ENCODE measurements around the gene KLRC3.
"Not testable (repeated sequence)": the region's sequence is repeated elsewhere in the genome, so short reads cannot be mapped to it uniquely, and the experiment has no call there.

KLRC3 gene

GRCh38 chr12:10368206-10369171 is 51.9 kb downstream of the KLRC3 start:
- Mint-ChIP-seq H3K36me3 (peaks cover 2% of the 10 kb centered on the region), H3K9me3 (peaks cover 7% of the 10 kb centered on the region), H3K4me3 (no peak overlapping the region), H3K4me1 (peaks cover 16% of the 10 kb centered on the region), H3K27me3 (peaks cover 10% of the 10 kb centered on the region), H3K27ac (peak overlapping the region; percentile 31)
- DNase-seq: no peak
- CTCF ChIA-PET: no interaction called here

- not testable (repeated sequence) for DNase-seq, H3K27ac Mint-ChIP-seq, H3K9me3 Mint-ChIP-seq, H3K36me3 Mint-ChIP-seq, H3K4me3 Mint-ChIP-seq
- Mint-ChIP-seq H3K4me1 (peaks cover 12% of the 10 kb centered on the region), H3K27me3 (peaks cover 10% of the 10 kb centered on the region)
- CTCF ChIA-PET: interaction anchor here (1.6 kb wide), 1 partner anchor 30 kb away, joined by 4 read pairs; no protein-coding TSS in a partner anchor
These were observed 52.7 kb downstream of the KLRC3 start for GRCh38 chr12:10367714-10368113.

GRCh38 chr12:10366875-10367274 is 53.5 kb downstream of the KLRC3 start:
- Mint-ChIP-seq H3K27ac (no peak overlapping the region), H3K4me1 (peaks cover 4% of the 10 kb centered on the region)

GRCh38 chr12:10365696-10366405 is 54.5 kb downstream of the KLRC3 start:
- Mint-ChIP-seq H3K36me3 (peaks cover 2% of the 10 kb centered on the region), H3K27me3 (peaks cover 14% of the 10 kb centered on the region), H3K4me1 (peaks cover 3% of the 10 kb centered on the region), H3K9me3 (peaks cover 7% of the 10 kb centered on the region), H3K4me3 (no peak overlapping the region), H3K27ac (no peak overlapping the region)
- CTCF ChIA-PET: interaction anchor here (1.6 to 1.8 kb wide), 2 partner anchors 25 to 32 kb away, joined by 4 read pairs; no protein-coding TSS in a partner anchor
- DNase-seq: no peak

More at GRCh38 chr12:10366875-10367274, 53.5 kb downstream of the KLRC3 start:
- H3K4me3 Mint-ChIP-seq: no peak overlapping the region
- H3K27me3 Mint-ChIP-seq: peaks cover 10% of the 10 kb centered on the region
- peaks cover 2% of the 10 kb centered on the region for H3K36me3 Mint-ChIP-seq
- peaks cover 7% of the 10 kb centered on the region for H3K9me3 Mint-ChIP-seq
- no peak for DNase-seq
- CTCF ChIA-PET: interaction anchor here (1.6 kb wide), 1 partner anchor 31 kb away, joined by 4 read pairs; no protein-coding TSS in a partner anchor

- peaks cover 7% of the 10 kb centered on the region for H3K9me3 Mint-ChIP-seq
- peaks cover 2% of the 10 kb centered on the region for H3K36me3 Mint-ChIP-seq
- no peak overlapping the region for H3K4me3 Mint-ChIP-seq
- H3K27me3 Mint-ChIP-seq: peaks cover 12% of the 10 kb centered on the region
- peaks cover 3% of the 10 kb centered on the region for H3K4me1 Mint-ChIP-seq
- H3K27ac Mint-ChIP-seq: no peak overlapping the region
- CTCF ChIA-PET: interaction anchor here (1.8 kb wide), 1 partner anchor 26 kb away, joined by 4 read pairs; no protein-coding TSS in a partner anchor
- DNase-seq: peak; percentile 80
These were observed 55.4 kb downstream of the KLRC3 start for GRCh38 chr12:10364815-10365622.

- CTCF ChIA-PET: no interaction called here
These were observed 56.2 kb downstream of the KLRC3 start for GRCh38 chr12:10363914-10364814.

GRCh38 chr12:10363658-10363913 is 56.8 kb downstream of the KLRC3 start:
- peaks cover 15% of the 10 kb centered on the region for H3K27me3 Mint-ChIP-seq
- CTCF ChIA-PET: no interaction called here
- H3K4me3 Mint-ChIP-seq: no peak overlapping the region
- H3K4me1 Mint-ChIP-seq: peaks cover 11% of the 10 kb centered on the region
- DNase-seq: no peak
- H3K9me3 Mint-ChIP-seq: peaks cover 7% of the 10 kb centered on the region
- H3K27ac Mint-ChIP-seq: no peak overlapping the region
- peaks cover 5% of the 10 kb centered on the region for H3K36me3 Mint-ChIP-seq

More at GRCh38 chr12:10363914-10364814, 56.2 kb downstream of the KLRC3 start:
- H3K4me3 Mint-ChIP-seq: no peak overlapping the region
- no peak overlapping the region for H3K27ac Mint-ChIP-seq
- peaks cover 7% of the 10 kb centered on the region for H3K9me3 Mint-ChIP-seq
- peaks cover 5% of the 10 kb centered on the region for H3K4me1 Mint-ChIP-seq
- H3K27me3 Mint-ChIP-seq: peaks cover 12% of the 10 kb centered on the region
- peaks cover 2% of the 10 kb centered on the region for H3K36me3 Mint-ChIP-seq
- DNase-seq: peak; percentile 57

GRCh38 chr12:10362828-10363657 is 57.4 kb downstream of the KLRC3 start:
- no peak for DNase-seq
- CTCF ChIA-PET: no interaction called here
- H3K36me3 Mint-ChIP-seq: peaks cover 2% of the 10 kb centered on the region
- peaks cover 8% of the 10 kb centered on the region for H3K4me1 Mint-ChIP-seq
- no peak overlapping the region for H3K27ac Mint-ChIP-seq
- H3K9me3 Mint-ChIP-seq: peaks cover 5% of the 10 kb centered on the region
- H3K27me3 Mint-ChIP-seq: peaks cover 15% of the 10 kb centered on the region
- H3K4me3 Mint-ChIP-seq: no peak overlapping the region

GRCh38 chr12:10362325-10362724 is 58.1 kb downstream of the KLRC3 start:
- DNase-seq: no peak
- Mint-ChIP-seq H3K4me1 (peaks cover 8% of the 10 kb centered on the region), H3K9me3 (no peaks in the 10 kb centered on the region), H3K36me3 (peaks cover 2% of the 10 kb centered on the region), H3K4me3 (no peak overlapping the region), H3K27me3 (peaks cover 21% of the 10 kb centered on the region), H3K27ac (no peak overlapping the region)
- CTCF ChIA-PET: no interaction called here
